Common myeloid progenitor, CD34-positive (primary cell): Measurements from ENCODE around the gene BEND5.

Experiments used
- CTCF ChIA-PET: fragments of 350-600 bp; sonication (Branson Sonifier 250); formaldehyde crosslinking; loops from one replicate; lab custom pipeline; 2021; ENCODE audit warnings: antibody characterized with exemption; lab: Charles Lee
- POLR2A ChIA-PET: fragments of 350-600 bp; sonication (Branson Sonifier 250); formaldehyde crosslinking; loops from one replicate; lab custom pipeline; 2021; ENCODE audit warnings: antibody characterized with exemption; lab: Charles Lee
- DNase-seq, 3 donors: peaks; one replicate each; pipeline versions ENCODE4 v3.0.0 to v3.0.0-alpha.2; 2013
- H3K27ac ChIP-seq, 2 experiments: 1 replicate in 1 of 2; 2 replicates in 1 of 2; pipeline ENCODE4 v1.7.0; 2013; ENCODE audit warnings: inconsistent platforms in 2 of 2, low read length in 2 of 2, mild to moderate bottlenecking in 2 of 2, low read depth in 1 of 2, moderate library complexity in 1 of 2; ENCODE audit not compliant: severe bottlenecking in 2 of 2, insufficient read depth in 1 of 2, poor library complexity in 1 of 2
- H3K27me3 ChIP-seq, 5 experiments: replicated peaks in 2 of 5; 1 replicate in 3 of 5; 2 replicates in 2 of 5; pipeline versions ENCODE4 v1.6.1 to v1.7.0; 2013; ENCODE audit warnings: low read length in 4 of 5, mild to moderate bottlenecking in 2 of 5, moderate library complexity in 2 of 5, inconsistent platforms in 1 of 5; ENCODE audit not compliant: insufficient read depth in 5 of 5, control insufficient read depth in 4 of 5
- H3K36me3 ChIP-seq, 4 experiments: 1 replicate in 2 of 4; 2 replicates in 2 of 4; pipeline versions ENCODE4 v1.6.1 to v1.7.0; 2013; ENCODE audit warnings: low read length in 3 of 4, control low read depth in 1 of 4, mild to moderate bottlenecking in 1 of 4; ENCODE audit not compliant: control insufficient read depth in 4 of 4, insufficient read depth in 4 of 4
- H3K4me1 ChIP-seq, 4 experiments: 1 replicate in 3 of 4; 2 replicates in 1 of 4; pipeline versions ENCODE4 v1.6.1 to v1.7.1; 2013; ENCODE audit warnings: low read length in 3 of 4, mild to moderate bottlenecking in 3 of 4, control low read depth in 1 of 4, inconsistent platforms in 1 of 4, moderate library complexity in 1 of 4; ENCODE audit not compliant: control insufficient read depth in 4 of 4, insufficient read depth in 4 of 4; ENCODE audit errors: control extremely low read depth in 1 of 4
- H3K4me3 ChIP-seq, 7 experiments: 1 replicate in 4 of 7; 2 replicates in 3 of 7; pipeline versions ENCODE4 v1.5.1 to v1.7.0; 2013; ENCODE audit warnings: mild to moderate bottlenecking in 7 of 7, low read length in 6 of 7, moderate library complexity in 6 of 7, inconsistent platforms in 2 of 7, low read depth in 2 of 7, control low read depth in 1 of 7; ENCODE audit not compliant: insufficient read depth in 4 of 7, control insufficient read depth in 1 of 7; ENCODE audit errors: extremely low read depth in 1 of 7
- H3K9me3 ChIP-seq, 5 experiments: 1 replicate in 4 of 5; 2 replicates in 1 of 5; pipeline versions ENCODE4 v1.6.1 to v1.7.1; 2013; ENCODE audit warnings: low read length in 4 of 5, mild to moderate bottlenecking in 2 of 5, inconsistent platforms in 1 of 5, low read depth in 1 of 5, moderate library complexity in 1 of 5; ENCODE audit not compliant: control insufficient read depth in 4 of 5, insufficient read depth in 2 of 5; ENCODE audit errors: control extremely low read depth in 1 of 5
- WGBS: methylation state at CpG from one replicate; pipeline ENCODE4 v1.1.5; 2013; ENCODE audit not compliant: insufficient coverage; 5-methylcytosine and 5-hydroxymethylcytosine counted together

BEND5 gene

GRCh38 chr1:48693674-48694320 is 82.9 kb downstream of the BEND5 start:
- no peaks in the 10 kb centered on the region for H3K9me3 ChIP-seq
- no peak overlapping the region for H3K4me3 ChIP-seq
- no peak for DNase-seq
- peaks cover 0 to 2% (median 0%) of the 10 kb centered on the region in 4 experiments for H3K4me1 ChIP-seq
- peaks cover 0 to 5% (median 2%) of the 10 kb centered on the region in 5 experiments for H3K27me3 ChIP-seq
- ChIA-PET CTCF (interaction anchor here (0.6 to 1.7 kb wide), 3 partner anchors 11 to 17 kb away, joined by 3 to 6 read pairs (median 3); no protein-coding TSS in a partner anchor), POLR2A (no interaction called here)
- H3K36me3 ChIP-seq: no peaks in the 10 kb centered on the region
- H3K27ac ChIP-seq: no peak overlapping the region
- WGBS: 87% methylated on average over 7 of the region's 12 CpGs

- no peak overlapping the region for H3K27ac ChIP-seq
- peaks cover 0 to 5% (median 2%) of the 10 kb centered on the region in 5 experiments for H3K27me3 ChIP-seq
- CTCF ChIA-PET: interaction anchor here (0.6 to 1.4 kb wide), 4 partner anchors 8 to 125 kb away, joined by 3 to 4 read pairs (median 3); no protein-coding TSS in a partner anchor
- no peak for DNase-seq
- no peaks in the 10 kb centered on the region for H3K9me3 ChIP-seq
- no peak overlapping the region for H3K4me3 ChIP-seq
- H3K4me1 ChIP-seq: peaks cover 0 to 2% (median 0%) of the 10 kb centered on the region in 4 experiments
- POLR2A ChIA-PET: no interaction called here
- H3K36me3 ChIP-seq: no peaks in the 10 kb centered on the region
- WGBS: 91% methylated on average over 9 of the region's 11 CpGs
These were observed 83.5 kb downstream of the BEND5 start for GRCh38 chr1:48693180-48693579.

GRCh38 chr1:48692235-48692634 is 84.5 kb downstream of the BEND5 start:
- Histone ChIP-seq H3K4me1 (peaks cover 0 to 2% (median 0%) of the 10 kb centered on the region in 4 experiments), H3K27ac (no peak overlapping the region), H3K9me3 (no peaks in the 10 kb centered on the region), H3K27me3 (peaks cover 0 to 5% (median 0%) of the 10 kb centered on the region in 5 experiments), H3K36me3 (no peaks in the 10 kb centered on the region), H3K4me3 (no peak overlapping the region)
- DNase-seq: no peak
- 90% methylated on average over 9 of the region's 9 CpGs for WGBS
- CTCF ChIA-PET: interaction anchor here (0.6 to 1.7 kb wide), 5 partner anchors 9 to 201 kb away, joined by 3 to 8 read pairs (median 3); no protein-coding TSS in a partner anchor
- POLR2A ChIA-PET: no interaction called here

GRCh38 chr1:48691429-48692001 is 85.2 kb downstream of the BEND5 start:
- Histone ChIP-seq H3K27ac (no peak overlapping the region), H3K9me3 (no peaks in the 10 kb centered on the region), H3K36me3 (no peaks in the 10 kb centered on the region), H3K4me3 (no peak overlapping the region), H3K27me3 (peaks cover 0 to 5% (median 0%) of the 10 kb centered on the region in 5 experiments), H3K4me1 (peaks cover 0 to 2% (median 0%) of the 10 kb centered on the region in 4 experiments)
- WGBS: 100% methylated on average over 3 of the region's 5 CpGs
- no peak for DNase-seq
- ChIA-PET CTCF (interaction anchor here (1.7 kb wide), 1 partner anchor 14 kb away, joined by 8 read pairs; no protein-coding TSS in a partner anchor), POLR2A (no interaction called here)

GRCh38 chr1:48688102-48688760 is 88.5 kb downstream of the BEND5 start:
- CTCF ChIA-PET: interaction anchor here (0.8 to 2.5 kb wide), 5 partner anchors 9 to 124 kb away, joined by 3 to 8 read pairs (median 3); no protein-coding TSS in a partner anchor
- no peaks in the 10 kb centered on the region for H3K36me3 ChIP-seq
- peaks cover 0 to 2% (median 0%) of the 10 kb centered on the region in 4 experiments for H3K4me1 ChIP-seq
- no peak overlapping the region for H3K27ac ChIP-seq
- no peak overlapping the region for H3K4me3 ChIP-seq
- H3K9me3 ChIP-seq: no peaks in the 10 kb centered on the region
- peaks cover 0 to under 1% (median 0%) of the 10 kb centered on the region in 5 experiments for H3K27me3 ChIP-seq
- DNase-seq: peak in 2 of 3 donors; percentile 16 to 33
- 69% methylated on average over 3 of the region's 3 CpGs for WGBS
- POLR2A ChIA-PET: no interaction called here

GRCh38 chr1:48687282-48688045 is 89.2 kb downstream of the BEND5 start:
- ChIA-PET CTCF (interaction anchor here (0.8 to 2.5 kb wide), 4 partner anchors 9 to 14 kb away, joined by 3 to 8 read pairs (median 4); no protein-coding TSS in a partner anchor), POLR2A (no interaction called here)
- Histone ChIP-seq H3K4me1 (peaks cover 0 to 2% (median 0%) of the 10 kb centered on the region in 4 experiments), H3K9me3 (no peaks in the 10 kb centered on the region), H3K4me3 (no peak overlapping the region), H3K27me3 (no peaks in the 10 kb centered on the region), H3K27ac (no peak overlapping the region), H3K36me3 (no peaks in the 10 kb centered on the region)
- whole genome bisulfite sequencing: 96% methylated on average over 12 of the region's 13 CpGs
- no peak for DNase-seq
